Measurements from ENCODE around the gene BCL7B.
"Not testable (repeated sequence)": the region's sequence is repeated elsewhere in the genome, so short reads cannot be mapped to it uniquely, and the experiment has no call there.

Gene BCL7B

DNA sequence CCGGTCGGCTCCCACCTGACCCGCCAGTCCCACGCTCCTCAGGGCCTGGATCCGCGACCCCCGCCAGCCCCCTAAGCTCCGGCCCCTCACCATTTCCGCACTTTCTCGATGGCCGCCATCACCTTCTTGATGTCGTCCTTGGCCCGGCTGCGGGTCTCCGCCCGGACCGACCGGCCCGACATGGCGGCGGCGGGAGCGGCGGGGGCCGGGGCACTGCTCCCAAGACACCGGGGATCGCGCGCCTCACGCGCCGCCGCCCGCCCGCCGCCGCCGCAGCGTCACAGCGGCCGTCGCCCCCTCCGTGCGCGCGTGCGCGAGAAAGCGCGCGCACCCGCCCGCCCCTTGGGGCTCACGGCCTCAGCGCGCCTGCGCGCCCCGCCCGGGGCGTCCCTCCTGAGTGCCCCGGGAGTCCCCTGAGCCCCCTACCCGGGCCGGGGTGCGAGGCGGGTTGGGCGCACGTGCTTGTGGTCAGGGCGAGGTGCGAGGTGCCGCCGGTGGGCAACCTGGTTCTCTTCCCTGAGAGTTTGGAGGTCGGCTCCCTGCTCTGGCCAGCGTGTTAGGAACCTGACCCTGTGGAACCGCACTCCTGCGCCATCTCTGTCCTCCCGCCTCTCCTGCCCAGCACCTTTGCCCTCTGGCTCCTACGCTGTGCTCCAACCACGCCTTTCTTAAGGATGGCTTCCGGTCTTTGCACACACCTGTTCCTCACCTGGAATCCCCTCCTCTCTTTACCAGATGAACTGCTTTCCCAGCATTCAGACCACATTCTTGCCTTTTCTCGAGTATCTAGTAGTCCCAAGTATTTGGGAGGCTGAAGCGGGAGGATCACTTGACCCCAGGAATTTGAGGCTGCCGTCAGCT lies at the start of gene BCL7B:
Gene BCL7B, minus strand, starts transcription at position 294 of the 861 bp plus-strand sequence. Its CDS starts 112 bp downstream, at position 182.
- DNase-seq (ENCODE audit: low read depth) = no peak

- no peak for DNase-seq (ENCODE audit: low read depth)
These were observed 48.2 kb upstream of the BCL7B start for GRCh38 chr7:73605601-73606220.

GRCh38 chr7:73602721-73603651 lies 45.5 kb upstream of the BCL7B start:
- no peak for DNase-seq (ENCODE audit: low read depth)

DNA sequence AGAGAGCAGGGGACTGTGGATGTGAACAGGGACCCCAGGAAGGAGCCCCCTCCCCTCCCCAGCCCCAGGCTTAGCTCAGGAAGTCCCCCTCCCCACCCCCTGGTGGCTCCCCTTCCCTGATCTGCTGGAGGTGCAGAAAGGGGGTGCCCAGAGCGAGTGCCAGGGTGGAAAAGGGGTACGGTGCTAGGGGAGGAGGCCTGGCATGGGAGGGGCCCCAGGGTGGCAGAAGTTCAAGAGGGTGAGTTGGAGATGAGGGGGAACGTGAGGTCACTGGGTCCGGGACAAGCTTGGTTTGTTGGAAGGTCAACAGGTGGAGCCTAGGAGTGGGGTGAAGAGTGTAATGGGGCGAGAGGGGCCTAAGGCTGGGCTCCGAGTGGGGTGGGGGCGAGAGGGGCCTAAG lies 42.4 kb upstream of the BCL7B start:
- DNase-seq (ENCODE audit: low read depth) = no peak

DNA sequence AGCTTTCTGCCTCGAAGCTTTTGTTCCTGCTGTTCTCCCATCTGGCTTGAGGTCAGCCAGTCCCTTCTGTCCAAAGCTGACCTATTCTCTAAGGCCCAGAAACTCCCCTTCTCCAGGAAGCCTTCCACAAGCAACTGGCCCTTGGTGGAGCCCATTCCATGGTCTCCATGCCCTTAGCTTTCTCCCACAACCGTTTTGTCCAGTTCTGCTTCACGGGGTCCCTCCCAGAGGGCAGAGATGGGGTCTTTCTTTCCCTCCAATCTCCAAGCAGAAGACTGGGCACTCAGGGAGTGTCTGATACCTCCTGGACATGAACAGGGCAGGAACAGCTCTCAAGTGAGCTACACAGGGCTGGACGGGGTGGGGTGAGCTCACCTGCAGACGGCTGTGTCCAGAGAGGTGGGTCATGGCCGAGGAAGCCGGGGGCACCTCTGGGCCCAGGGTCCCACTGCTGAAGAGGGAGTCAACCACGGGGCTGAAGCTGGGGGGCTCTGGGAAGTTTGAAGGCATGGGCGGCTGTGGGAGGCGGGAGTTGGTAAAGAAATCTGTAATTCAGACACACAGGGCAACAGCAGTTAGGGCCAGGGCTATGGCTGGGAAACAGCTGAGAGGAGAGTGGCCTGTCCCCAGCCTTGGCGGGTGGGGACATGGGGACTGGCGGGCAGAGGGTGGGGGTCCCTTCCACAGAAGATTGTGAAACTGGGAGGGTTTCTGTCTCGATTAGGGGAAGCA lies 41.8 kb upstream of the BCL7B start:
- no peak for DNase-seq (ENCODE audit: low read depth)

- no peak for DNase-seq (ENCODE audit: low read depth)
These were observed 40.7 kb upstream of the BCL7B start for GRCh38 chr7:73597978-73598782.

GRCh38 chr7:73596191-73597065 lies 38.9 kb upstream of the BCL7B start:
- DNase-seq (ENCODE audit: low read depth) = no peak

GRCh38 chr7:73595358-73595757 lies 37.9 kb upstream of the BCL7B start:
- DNase-seq (ENCODE audit: low read depth) = no peak

GRCh38 chr7:73593207-73594045 lies 35.9 kb upstream of the BCL7B start:
- DNase-seq (ENCODE audit: low read depth) = no peak

DNA sequence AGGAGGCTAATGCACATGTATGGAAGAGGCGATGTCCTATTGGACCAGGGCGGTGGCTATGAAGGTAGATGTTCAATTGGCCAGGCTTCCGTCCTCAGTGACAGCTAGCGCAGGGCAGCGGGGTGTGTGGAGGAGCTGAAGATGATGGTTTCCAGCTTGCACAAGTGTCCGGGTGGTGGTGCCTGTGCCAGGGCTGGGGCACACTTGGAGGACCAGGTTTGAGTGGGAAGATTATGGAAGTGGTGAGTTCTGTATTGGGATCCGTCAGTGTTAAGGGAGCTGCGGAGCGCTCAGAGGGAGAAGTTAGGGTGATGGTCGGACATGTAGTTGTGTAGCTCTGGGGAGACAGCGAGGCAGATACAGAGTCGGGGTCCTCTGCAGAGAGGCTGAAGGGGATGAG lies 29.4 kb upstream of the BCL7B start:
- no peak for DNase-seq (ENCODE audit: low read depth)

- DNase-seq (ENCODE audit: low read depth) = no peak
These were observed 27.7 kb upstream of the BCL7B start for GRCh38 chr7:73585196-73585595.

- DNase-seq (ENCODE audit: low read depth) = no peak
These were observed 25.2 kb upstream of the BCL7B start for GRCh38 chr7:73582664-73583202.

- not testable (repeated sequence) for DNase-seq (ENCODE audit: low read depth)
These were observed 23.5 kb upstream of the BCL7B start for GRCh38 chr7:73581006-73581405.

DNA sequence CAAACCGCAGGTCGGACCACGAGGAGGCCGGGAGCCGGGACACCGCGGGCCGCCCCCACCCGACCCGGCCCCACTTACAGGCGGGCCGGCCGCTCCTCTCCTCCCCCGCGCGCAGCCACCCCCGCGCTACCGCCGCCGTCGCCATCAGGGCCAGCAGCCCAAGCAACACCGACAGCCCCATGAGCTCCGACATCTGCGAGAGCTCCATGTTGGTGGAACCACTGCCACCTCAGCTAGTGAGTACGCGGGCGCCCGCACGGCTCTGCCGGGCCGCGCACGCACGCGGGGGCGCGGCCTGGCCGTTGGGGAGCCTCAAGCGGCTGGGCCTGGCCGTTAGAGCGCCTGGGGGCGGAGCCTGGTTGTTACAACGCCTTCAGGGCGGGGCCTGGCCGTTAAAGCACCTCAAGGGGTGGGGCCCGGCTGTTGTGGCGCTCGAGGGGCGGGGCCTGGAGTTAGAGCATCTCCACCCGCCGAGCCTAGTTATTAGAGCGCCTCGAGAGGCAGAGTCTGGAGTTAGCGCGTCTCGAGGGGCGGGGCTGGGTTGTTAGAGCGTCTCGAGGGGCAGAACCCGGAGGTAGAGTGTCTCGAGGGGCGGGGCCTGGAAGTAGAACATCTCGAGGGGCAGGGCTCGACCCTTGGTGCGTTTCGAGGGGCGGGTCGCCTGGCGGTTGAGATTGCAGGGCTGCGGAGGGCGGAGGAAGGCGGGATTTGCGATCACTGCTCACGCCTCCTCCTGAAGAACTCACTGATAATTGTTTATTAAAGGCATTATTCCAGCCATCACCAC lies 21.0 kb upstream of the BCL7B start, which contains the start of gene TBL2:
Gene TBL2, minus strand, starts transcription at position 238 of the 787 bp plus-strand sequence. Its CDS starts 30 bp downstream, at position 208.
- peak; percentile 75 for DNase-seq (ENCODE audit: low read depth)

DNA sequence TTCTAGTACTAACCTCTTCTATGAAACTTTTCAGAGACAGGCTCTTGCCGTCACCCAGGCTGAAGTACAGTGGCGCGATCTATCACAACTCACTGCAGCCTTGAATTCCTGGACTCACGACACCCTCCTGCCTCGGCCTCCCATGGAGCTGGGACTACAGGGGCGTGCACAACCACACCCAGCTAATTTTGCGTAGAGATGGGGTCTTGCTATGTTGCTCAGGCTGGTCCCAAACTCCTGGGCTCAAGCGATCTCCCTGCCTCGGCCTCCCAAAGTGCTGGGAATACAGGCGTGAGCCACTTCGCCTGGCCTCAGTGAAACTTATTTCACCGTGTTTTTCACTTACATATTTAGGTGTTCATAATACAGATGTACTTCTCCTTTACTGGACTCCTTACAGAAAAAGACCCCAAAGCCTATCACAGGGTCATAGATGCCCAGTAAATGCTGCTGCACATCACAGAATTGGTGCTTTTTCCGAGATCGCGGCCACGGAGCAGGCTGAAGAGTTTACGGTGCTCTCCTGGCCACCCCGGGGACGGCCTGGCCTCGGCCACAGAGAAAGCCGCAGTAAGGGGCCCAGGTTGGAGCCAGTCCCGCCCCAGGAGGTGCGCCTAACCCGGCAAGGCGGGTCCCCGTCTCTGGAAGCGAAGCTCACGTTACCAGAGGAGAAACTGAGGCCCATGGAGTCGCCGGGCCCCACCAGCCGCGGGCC lies 20.3 kb upstream of the BCL7B start:
- DNase-seq (ENCODE audit: low read depth) = no peak

DNA sequence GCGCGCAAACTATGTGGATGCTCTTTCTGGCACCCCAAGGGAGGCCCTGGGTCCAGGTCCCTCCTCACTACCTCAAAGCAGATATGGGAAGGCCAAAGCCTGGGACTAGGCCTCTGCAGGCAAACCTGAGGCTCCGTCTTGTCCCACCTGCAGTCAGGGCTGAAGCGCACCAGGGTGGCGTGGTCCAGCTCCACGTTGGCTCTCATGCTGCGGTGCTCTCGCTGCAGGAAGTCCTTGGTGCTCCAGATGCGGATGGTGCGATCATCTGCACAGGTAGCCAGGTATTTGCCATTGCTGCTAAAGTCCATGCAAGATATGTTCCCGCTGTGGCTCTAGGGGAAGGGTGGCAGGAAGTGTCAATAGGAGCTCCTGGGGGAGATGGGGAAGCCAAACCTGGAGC lies 16.3 kb upstream of the BCL7B start:
- DNase-seq (ENCODE audit: low read depth) = no peak

DNA sequence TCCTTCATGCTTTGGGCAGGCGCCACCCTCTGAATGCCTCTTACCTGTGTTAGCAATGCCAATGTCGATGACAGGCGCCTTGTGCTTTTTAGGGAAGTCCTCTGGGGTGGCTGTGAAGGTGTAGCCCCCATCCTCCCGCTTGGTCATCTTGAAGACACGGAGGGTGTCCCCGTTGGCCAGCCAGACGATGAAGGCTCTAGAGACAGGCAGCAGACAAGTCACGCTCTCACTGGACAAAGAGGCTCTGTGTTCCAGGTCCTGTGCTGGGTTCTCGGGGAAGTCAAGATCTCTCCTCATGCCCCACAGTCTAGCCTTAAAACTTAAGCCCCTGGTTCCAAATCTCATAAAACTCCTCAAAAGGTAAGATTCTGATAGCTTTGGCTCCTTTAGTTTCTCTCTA lies 15.8 kb upstream of the BCL7B start:
- DNase-seq (ENCODE audit: low read depth) = no peak

Data from GM04503 (cell line).